EH (cell line): ENCODE results near the gene AUTS2.
A peak's percentile ranks its signal among the peaks of the same experiment; 100 is the strongest.

Experiments used
- DNase-seq: peaks from one replicate; pipeline ENCODE4 v3.0.0-alpha.2; 2015; ENCODE audit warnings: low read depth

Gene AUTS2

GRCh38 chr7:69857014-69857413 is 258.7 kb downstream of the AUTS2 start:
- no peak for DNase-seq

GRCh38 chr7:69858471-69858870 is 260.2 kb downstream of the AUTS2 start:
- no peak for DNase-seq

GRCh38 chr7:69859342-69859741 is 261.1 kb downstream of the AUTS2 start:
- DNase-seq = no peak

GRCh38 chr7:69860486-69860885 is 262.2 kb downstream of the AUTS2 start:
- DNase-seq = no peak

GRCh38 chr7:69860941-69861622 is 262.8 kb downstream of the AUTS2 start:
- no peak for DNase-seq

GRCh38 chr7:69862413-69863064 is 264.3 kb downstream of the AUTS2 start:
- DNase-seq = no peak

- no peak for DNase-seq
Measured at GRCh38 chr7:69864274-69864673, 266.0 kb downstream of the AUTS2 start.

- DNase-seq = no peak
Measured at GRCh38 chr7:69864822-69865221, 266.5 kb downstream of the AUTS2 start.

- no peak for DNase-seq
Measured at GRCh38 chr7:69868921-69869320, 270.6 kb downstream of the AUTS2 start.

GRCh38 chr7:69871213-69871885 is 273.1 kb downstream of the AUTS2 start:
- peak; percentile 59 for DNase-seq

GRCh38 chr7:69871886-69872569 is 273.8 kb downstream of the AUTS2 start:
- DNase-seq = peak; percentile 1

- no peak for DNase-seq
Measured at GRCh38 chr7:69873512-69873911, 275.2 kb downstream of the AUTS2 start.

GRCh38 chr7:69878015-69878414 is 279.7 kb downstream of the AUTS2 start:
- no peak for DNase-seq

- no peak for DNase-seq
Measured at GRCh38 chr7:69878591-69878990, 280.3 kb downstream of the AUTS2 start.

- DNase-seq = no peak
Measured at GRCh38 chr7:69879989-69880388, 281.7 kb downstream of the AUTS2 start.

- DNase-seq = no peak
Measured at GRCh38 chr7:69880840-69881239, 282.6 kb downstream of the AUTS2 start.

- DNase-seq = no peak
Measured at GRCh38 chr7:69882269-69882668, 284.0 kb downstream of the AUTS2 start.

- no peak for DNase-seq
Measured at GRCh38 chr7:69883399-69883891, 285.2 kb downstream of the AUTS2 start.

GRCh38 chr7:69885431-69885830 is 287.2 kb downstream of the AUTS2 start:
- DNase-seq = no peak

GRCh38 chr7:69889338-69889975 is 291.2 kb downstream of the AUTS2 start:
- no peak for DNase-seq

GRCh38 chr7:69889976-69890351 is 291.7 kb downstream of the AUTS2 start:
- DNase-seq = no peak

GRCh38 chr7:69892790-69893189 is 294.5 kb downstream of the AUTS2 start:
- DNase-seq = no peak
